Mesendoderm (in vitro differentiated cells): ENCODE data around the gene BTF3.

Experiments used
- DNase-seq: peaks from one replicate; pipeline ENCODE4 v3.0.0; 2013
- H2AK5ac ChIP-seq: 2 replicates; pipeline ENCODE4 v1.6.1; 2013; ENCODE audit warnings: low read length, inconsistent platforms
- H2BK120ac ChIP-seq: 2 replicates; pipeline ENCODE4 v1.6.1; 2013; ENCODE audit warnings: low read depth, mild to moderate bottlenecking, low read length, moderate library complexity, mixed read lengths
- H2BK15ac ChIP-seq: replicated peaks from 2 replicates; pipeline ENCODE4 v1.6.1; 2013; ENCODE audit warnings: low read depth, mild to moderate bottlenecking, moderate library complexity
- H2BK5ac ChIP-seq: 2 replicates; pipeline ENCODE4 v1.6.1; 2013; ENCODE audit warnings: low read length, inconsistent platforms
- H3K18ac ChIP-seq: 2 replicates; pipeline ENCODE4 v1.6.1; 2013; ENCODE audit warnings: mild to moderate bottlenecking, low read length, mixed read lengths
- H3K23ac ChIP-seq: one replicate; pipeline ENCODE4 v1.6.1; 2013; ENCODE audit warnings: low read length
- H3K27ac ChIP-seq: 2 replicates; pipeline ENCODE4 v1.5.1; 2013; ENCODE audit warnings: low read depth, mild to moderate bottlenecking, inconsistent platforms, low read length, moderate library complexity
- H3K27me3 ChIP-seq: 2 replicates; pipeline ENCODE4 v1.6.1; 2013; ENCODE audit warnings: low read length, control low read depth, mild to moderate bottlenecking, inconsistent platforms; ENCODE audit not compliant: insufficient read depth, poor library complexity
- H3K36me3 ChIP-seq: 2 replicates; pipeline ENCODE4 v1.6.1; 2013; ENCODE audit warnings: low read length, inconsistent platforms; ENCODE audit not compliant: control insufficient read depth, insufficient read depth
- H3K4ac ChIP-seq: one replicate; pipeline ENCODE4 v1.6.1; 2013; ENCODE audit warnings: low read depth, mild to moderate bottlenecking, low read length, moderate library complexity
- H3K4me1 ChIP-seq: 2 replicates; pipeline ENCODE4 v1.6.1; 2013; ENCODE audit warnings: low read depth, low read length, inconsistent platforms; ENCODE audit not compliant: control insufficient read depth
- H3K4me2 ChIP-seq: 2 replicates; pipeline ENCODE4 v1.6.1; 2013; ENCODE audit warnings: low read length
- H3K4me3 ChIP-seq: 2 replicates; pipeline ENCODE4 v1.5.1; 2013; ENCODE audit warnings: mild to moderate bottlenecking, low read length
- H3K56ac ChIP-seq: one replicate; pipeline ENCODE4 v1.6.1; 2013; ENCODE audit warnings: low read length
- H3K79me1 ChIP-seq: 2 replicates; pipeline ENCODE4 v1.6.1; 2013; ENCODE audit warnings: low read length, inconsistent platforms
- H3K79me2 ChIP-seq: 2 replicates; pipeline ENCODE4 v1.6.1; 2013; ENCODE audit warnings: mild to moderate bottlenecking, low read length; ENCODE audit not compliant: control insufficient read depth, insufficient read depth
- H3K9ac ChIP-seq: 2 replicates; pipeline ENCODE4 v1.6.1; 2013; ENCODE audit warnings: low read length, inconsistent platforms
- H4K5ac ChIP-seq: one replicate; pipeline ENCODE4 v1.6.1; 2013; ENCODE audit warnings: low read length
- H4K8ac ChIP-seq: one replicate; pipeline ENCODE4 v1.6.1; 2013; ENCODE audit warnings: low read depth, mild to moderate bottlenecking, control low read depth, low read length, moderate library complexity
- WGBS: extraction: QIAGEN DNeasy Blood & Tissue Kit; methylation state at CpG from one replicate; pipeline ENCODE4 v1.1.7; 2013; ENCODE audit warnings: low lambda C conversion rate, missing lambda C conversion rate; ENCODE audit not compliant: insufficient coverage; ENCODE audit errors: extremely low coverage; 5-methylcytosine and 5-hydroxymethylcytosine counted together

BTF3 gene

GRCh38 chr5:73539730-73540129 lies 41.5 kb downstream of the BTF3 start:
- no CpG with 5 or more reads among the region's 2 CpGs for WGBS
- no peak overlapping the region for H4K5ac ChIP-seq
- H3K79me1 ChIP-seq = no peaks in the 10 kb centered on the region
- no peak overlapping the region for H3K4me2 ChIP-seq
- H3K23ac ChIP-seq = no peak overlapping the region
- no peak overlapping the region for H2BK5ac ChIP-seq
- no peaks in the 10 kb centered on the region for H3K27me3 ChIP-seq
- H3K9ac ChIP-seq = no peak overlapping the region
- H3K18ac ChIP-seq = no peak overlapping the region
- no peak overlapping the region for H3K27ac ChIP-seq
- no peak for DNase-seq
- no peak overlapping the region for H2BK15ac ChIP-seq
- H4K8ac ChIP-seq = no peak overlapping the region
- no peak overlapping the region for H3K4me3 ChIP-seq
- no peak overlapping the region for H3K56ac ChIP-seq
- H3K79me2 ChIP-seq = no peaks in the 10 kb centered on the region
- H2BK120ac ChIP-seq = no peak overlapping the region
- no peaks in the 10 kb centered on the region for H3K36me3 ChIP-seq
- H3K4me1 ChIP-seq = no peaks in the 10 kb centered on the region
- no peak overlapping the region for H2AK5ac ChIP-seq
- H3K4ac ChIP-seq = no peak overlapping the region

DNA sequence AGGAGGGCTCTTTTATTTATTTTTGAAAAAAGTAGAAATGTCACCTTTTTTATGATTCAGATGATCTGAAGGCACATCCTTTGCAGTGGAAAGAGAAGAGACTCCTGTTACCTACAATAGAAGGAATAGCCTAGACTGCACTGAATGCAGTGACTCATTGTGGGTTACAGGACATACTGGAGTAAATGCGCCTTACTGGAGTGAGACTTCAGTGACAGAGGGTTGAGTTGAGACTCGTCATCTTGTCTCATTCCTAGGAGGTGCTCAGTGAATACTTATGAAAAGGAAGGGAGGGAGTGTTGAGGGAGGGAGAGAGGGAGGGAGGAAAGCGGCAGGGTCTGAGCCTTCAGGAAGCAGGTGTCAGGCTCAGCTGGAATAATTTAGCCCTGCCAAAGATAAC lies 42.0 kb downstream of the BTF3 start:
- H3K4me2 ChIP-seq = no peak overlapping the region
- H2BK15ac ChIP-seq = no peak overlapping the region
- H3K4me1 ChIP-seq = no peaks in the 10 kb centered on the region
- H3K18ac ChIP-seq = no peak overlapping the region
- DNase-seq = no peak
- no peak overlapping the region for H3K23ac ChIP-seq
- WGBS = no CpG with 5 or more reads among the region's 3 CpGs
- H3K36me3 ChIP-seq = no peaks in the 10 kb centered on the region
- H3K27me3 ChIP-seq = no peaks in the 10 kb centered on the region
- no peaks in the 10 kb centered on the region for H3K79me2 ChIP-seq
- H2BK5ac ChIP-seq = no peak overlapping the region
- H2AK5ac ChIP-seq = no peak overlapping the region
- H2BK120ac ChIP-seq = no peak overlapping the region
- no peak overlapping the region for H3K56ac ChIP-seq
- H4K8ac ChIP-seq = no peak overlapping the region
- H3K4ac ChIP-seq = no peak overlapping the region
- no peaks in the 10 kb centered on the region for H3K79me1 ChIP-seq
- H3K9ac ChIP-seq = no peak overlapping the region
- H3K4me3 ChIP-seq = no peak overlapping the region
- no peak overlapping the region for H3K27ac ChIP-seq
- H4K5ac ChIP-seq = no peak overlapping the region

- Histone ChIP-seq H2BK5ac (no peak overlapping the region), H3K79me2 (no peaks in the 10 kb centered on the region), H3K18ac (no peak overlapping the region), H3K23ac (no peak overlapping the region), H2AK5ac (no peak overlapping the region), H3K4me3 (no peak overlapping the region), H3K4me2 (no peak overlapping the region), H3K27ac (no peak overlapping the region), H3K56ac (no peak overlapping the region), H3K4me1 (no peaks in the 10 kb centered on the region), H2BK120ac (no peak overlapping the region), H3K9ac (no peak overlapping the region), H3K27me3 (no peaks in the 10 kb centered on the region), H2BK15ac (no peak overlapping the region), H3K36me3 (no peaks in the 10 kb centered on the region), H3K79me1 (no peaks in the 10 kb centered on the region), H4K8ac (no peak overlapping the region), H3K4ac (no peak overlapping the region), H4K5ac (no peak overlapping the region)
- no peak for DNase-seq
- WGBS = no CpG with 5 or more reads among the region's 4 CpGs
Observed at GRCh38 chr5:73542020-73542419, 43.8 kb downstream of the BTF3 start.

- Histone ChIP-seq H3K23ac (no peak overlapping the region), H4K5ac (no peak overlapping the region), H3K56ac (no peak overlapping the region), H3K4me2 (no peak overlapping the region), H3K79me1 (no peaks in the 10 kb centered on the region), H2BK5ac (no peak overlapping the region), H3K18ac (no peak overlapping the region), H4K8ac (no peak overlapping the region), H3K9ac (no peak overlapping the region), H2AK5ac (no peak overlapping the region), H3K27ac (no peak overlapping the region), H3K27me3 (no peaks in the 10 kb centered on the region), H3K4me3 (no peak overlapping the region), H3K79me2 (no peaks in the 10 kb centered on the region), H3K4me1 (no peaks in the 10 kb centered on the region), H3K4ac (no peak overlapping the region), H2BK120ac (no peak overlapping the region), H3K36me3 (no peaks in the 10 kb centered on the region), H2BK15ac (no peak overlapping the region)
- WGBS = no CpG with 5 or more reads among the region's 9 CpGs
- DNase-seq = no peak
Observed at GRCh38 chr5:73544429-73545402, 46.5 kb downstream of the BTF3 start.

DNA sequence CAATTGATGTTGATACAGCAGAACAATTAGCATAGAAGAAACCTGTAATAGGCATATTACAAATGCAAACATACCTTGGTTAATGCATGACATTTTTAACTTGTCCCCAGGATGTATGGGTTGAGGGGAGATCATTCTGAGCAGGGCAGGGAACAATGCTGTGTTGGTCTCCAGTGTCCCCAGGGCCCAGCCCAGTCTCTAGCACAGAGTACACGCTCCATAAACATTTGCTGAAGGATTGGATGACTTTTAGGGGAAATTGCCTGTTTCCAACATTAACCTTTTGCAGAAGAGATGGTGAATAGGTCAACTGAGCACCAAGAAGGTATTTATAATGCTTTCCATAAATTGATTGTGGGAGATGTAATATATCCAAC lies 47.1 kb downstream of the BTF3 start:
- WGBS = no CpG with 5 or more reads among the region's 1 CpG
- no peak overlapping the region for H2BK120ac ChIP-seq
- no peak overlapping the region for H2BK15ac ChIP-seq
- no peak for DNase-seq
- H2BK5ac ChIP-seq = no peak overlapping the region
- H3K56ac ChIP-seq = no peak overlapping the region
- no peak overlapping the region for H3K27ac ChIP-seq
- no peak overlapping the region for H2AK5ac ChIP-seq
- no peaks in the 10 kb centered on the region for H3K27me3 ChIP-seq
- H3K36me3 ChIP-seq = no peaks in the 10 kb centered on the region
- H4K5ac ChIP-seq = no peak overlapping the region
- no peak overlapping the region for H4K8ac ChIP-seq
- no peak overlapping the region for H3K23ac ChIP-seq
- no peak overlapping the region for H3K4me3 ChIP-seq
- H3K4me1 ChIP-seq = no peaks in the 10 kb centered on the region
- H3K18ac ChIP-seq = no peak overlapping the region
- no peak overlapping the region for H3K9ac ChIP-seq
- H3K79me1 ChIP-seq = no peaks in the 10 kb centered on the region
- H3K79me2 ChIP-seq = no peaks in the 10 kb centered on the region
- no peak overlapping the region for H3K4me2 ChIP-seq
- no peak overlapping the region for H3K4ac ChIP-seq

- no CpG with 5 or more reads among the region's 1 CpG for WGBS
- no peaks in the 10 kb centered on the region for H3K36me3 ChIP-seq
- H3K27ac ChIP-seq = no peak overlapping the region
Observed at GRCh38 chr5:73550016-73550415, 51.8 kb downstream of the BTF3 start.

More at GRCh38 chr5:73550016-73550415, 51.8 kb downstream of the BTF3 start:
- no peak overlapping the region for H3K9ac ChIP-seq
- H3K23ac ChIP-seq = no peak overlapping the region
- no peak overlapping the region for H2AK5ac ChIP-seq
- H4K5ac ChIP-seq = no peak overlapping the region
- H2BK5ac ChIP-seq = no peak overlapping the region
- no peak for DNase-seq
- no peak overlapping the region for H4K8ac ChIP-seq
- no peaks in the 10 kb centered on the region for H3K79me2 ChIP-seq
- H3K56ac ChIP-seq = no peak overlapping the region
- H3K18ac ChIP-seq = no peak overlapping the region
- no peak overlapping the region for H2BK120ac ChIP-seq
- H3K27me3 ChIP-seq = no peaks in the 10 kb centered on the region
- H3K4me1 ChIP-seq = no peaks in the 10 kb centered on the region
- H2BK15ac ChIP-seq = no peak overlapping the region
- no peaks in the 10 kb centered on the region for H3K79me1 ChIP-seq
- no peak overlapping the region for H3K4me2 ChIP-seq
- H3K4ac ChIP-seq = no peak overlapping the region
- no peak overlapping the region for H3K4me3 ChIP-seq
